Activated naive CD8-positive, alpha-beta T cell treated with anti-CD3 and anti-CD28 coated beads for 36 hours (primary cell): ENCODE data around the gene MAST3. TPM values are rescaled to one million over a fixed set of nuclear protein-coding genes. Genes with fewer than 3 reads are reported as not detected.

ENCODE experiments used
- total RNA-seq, 2 experiments: library from RNA; stranded (reverse); gene quantifications; one replicate each; pipeline ENCODE4 v1.2.3, GENCODE V29; 2021

Gene MAST3
- total RNA-seq, 2 experiments from 2014 or later, result 11.8 to 14.4 TPM

Other genes starting within 250 kb of the MAST3 start
- 10 to 100 TPM; 90.3 to 91.1 TPM for gene JAK3, start 249.8 kb upstream of the MAST3 start, total RNA-seq
- gene RPL18A, start 237.9 kb upstream of the MAST3 start, total RNA-seq, result 1,000 to 10,000 TPM; 3,144 to 3,196 TPM
- 1 to 10 TPM; 1.5 to 1.7 TPM for gene SLC5A5, start 225.8 kb upstream of the MAST3 start, total RNA-seq
- gene CCDC124, start 164.8 kb upstream of the MAST3 start, total RNA-seq, result 100 to 1,000 TPM; 159 to 160 TPM
- under 1 TPM in 1 of 2 experiments, not detected in 1; 0.34 TPM for gene KCNN1, start 130.7 kb upstream of the MAST3 start, total RNA-seq
- 10 to 100 TPM; 20.1 to 20.6 TPM for gene ARRDC2, start 89.6 kb upstream of the MAST3 start, total RNA-seq
- gene IL12RB1, start 10.8 kb upstream of the MAST3 start, total RNA-seq, result 10 to 100 TPM; 26.5 to 26.9 TPM
- gene PIK3R2, start 55.4 kb downstream of the MAST3 start, total RNA-seq, result 10 to 100 TPM; 18.5 to 21.1 TPM
- 10 to 100 TPM; 24.7 to 28.1 TPM for gene IFI30, start 76.0 kb downstream of the MAST3 start, total RNA-seq
- gene MPV17L2, start 95.4 kb downstream of the MAST3 start, total RNA-seq, result 10 to 100 TPM; 15.2 to 16.7 TPM
- 1 to 10 TPM; 3.2 to 3.9 TPM for gene RAB3A, start 106.3 kb downstream of the MAST3 start, total RNA-seq
- not detected for gene PDE4C, start 128.7 kb downstream of the MAST3 start, total RNA-seq
- under 1 TPM; 0.29 to 0.32 TPM for gene IQCN, start 176.7 kb downstream of the MAST3 start, total RNA-seq
- 100 to 1,000 TPM; 379 to 398 TPM for gene JUND, start 183.8 kb downstream of the MAST3 start, total RNA-seq
- 100 to 1,000 TPM; 419 to 435 TPM for gene LSM4, start 225.3 kb downstream of the MAST3 start, total RNA-seq
- 10 to 100 TPM; 15.7 to 17.8 TPM for gene PGPEP1, start 242.8 kb downstream of the MAST3 start, total RNA-seq